ENCODE data around the gene CTIF.

The CTIF gene

DNA sequence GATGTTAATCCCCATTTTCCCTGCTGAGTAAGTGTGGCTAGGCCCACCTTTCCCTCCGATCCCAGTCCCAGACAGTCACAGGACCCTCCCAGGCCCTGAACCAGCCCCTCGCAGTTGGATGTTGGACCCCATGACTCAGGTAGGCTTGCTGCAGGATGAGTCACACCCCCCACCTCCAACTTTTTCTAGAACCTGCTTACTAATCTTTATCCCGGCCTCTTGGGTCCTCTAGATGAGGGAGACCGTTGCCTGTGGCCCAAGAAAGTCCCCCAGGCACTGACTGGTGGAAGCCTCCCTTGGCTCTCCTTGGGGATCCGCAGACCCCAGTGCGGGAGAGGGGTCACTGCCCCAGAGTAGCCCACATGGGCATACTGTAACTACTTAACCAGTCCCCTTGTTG is 313.5 kb downstream of the CTIF start:
- TF ChIP-seq, protein P1, sequence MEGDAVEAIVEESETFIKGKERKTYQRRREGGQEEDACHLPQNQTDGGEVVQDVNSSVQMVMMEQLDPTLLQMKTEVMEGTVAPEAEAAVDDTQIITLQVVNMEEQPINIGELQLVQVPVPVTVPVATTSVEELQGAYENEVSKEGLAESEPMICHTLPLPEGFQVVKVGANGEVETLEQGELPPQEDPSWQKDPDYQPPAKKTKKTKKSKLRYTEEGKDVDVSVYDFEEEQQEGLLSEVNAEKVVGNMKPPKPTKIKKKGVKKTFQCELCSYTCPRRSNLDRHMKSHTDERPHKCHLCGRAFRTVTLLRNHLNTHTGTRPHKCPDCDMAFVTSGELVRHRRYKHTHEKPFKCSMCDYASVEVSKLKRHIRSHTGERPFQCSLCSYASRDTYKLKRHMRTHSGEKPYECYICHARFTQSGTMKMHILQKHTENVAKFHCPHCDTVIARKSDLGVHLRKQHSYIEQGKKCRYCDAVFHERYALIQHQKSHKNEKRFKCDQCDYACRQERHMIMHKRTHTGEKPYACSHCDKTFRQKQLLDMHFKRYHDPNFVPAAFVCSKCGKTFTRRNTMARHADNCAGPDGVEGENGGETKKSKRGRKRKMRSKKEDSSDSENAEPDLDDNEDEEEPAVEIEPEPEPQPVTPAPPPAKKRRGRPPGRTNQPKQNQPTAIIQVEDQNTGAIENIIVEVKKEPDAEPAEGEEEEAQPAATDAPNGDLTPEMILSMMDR (IDR thresholded peaks at IDR 0.05; ENCODE audit: insufficient read depth, missing control alignments), result no peak
- DNase-seq (ENCODE audit: insufficient read length, low spot score) (no peak), FAIRE-seq (no peak)

DNA sequence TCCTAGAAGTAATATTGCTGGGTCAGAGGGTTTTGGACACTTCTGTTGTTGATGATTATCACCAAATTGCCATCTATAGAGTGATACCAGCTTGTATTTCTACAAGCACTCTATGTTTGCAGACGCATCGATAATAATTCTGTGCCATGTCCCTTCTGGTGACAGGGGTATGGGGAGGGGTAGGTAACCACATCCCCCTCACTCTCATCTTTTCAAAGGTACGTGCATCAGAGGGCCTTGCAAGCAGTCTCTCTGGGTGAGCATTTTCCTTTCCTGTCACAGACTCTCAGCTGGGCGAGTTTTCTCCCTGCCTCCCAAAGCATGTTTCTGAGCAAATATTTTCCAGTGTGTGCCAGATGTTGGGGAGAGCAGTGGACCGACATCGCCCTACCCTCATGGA is 314.0 kb downstream of the CTIF start:
- DNase-seq (ENCODE audit: insufficient read length, low spot score) (no peak), FAIRE-seq (peak; percentile 29)
- TF ChIP-seq, protein P1 (IDR thresholded peaks at IDR 0.05; ENCODE audit: insufficient read depth, missing control alignments), result no peak

DNA sequence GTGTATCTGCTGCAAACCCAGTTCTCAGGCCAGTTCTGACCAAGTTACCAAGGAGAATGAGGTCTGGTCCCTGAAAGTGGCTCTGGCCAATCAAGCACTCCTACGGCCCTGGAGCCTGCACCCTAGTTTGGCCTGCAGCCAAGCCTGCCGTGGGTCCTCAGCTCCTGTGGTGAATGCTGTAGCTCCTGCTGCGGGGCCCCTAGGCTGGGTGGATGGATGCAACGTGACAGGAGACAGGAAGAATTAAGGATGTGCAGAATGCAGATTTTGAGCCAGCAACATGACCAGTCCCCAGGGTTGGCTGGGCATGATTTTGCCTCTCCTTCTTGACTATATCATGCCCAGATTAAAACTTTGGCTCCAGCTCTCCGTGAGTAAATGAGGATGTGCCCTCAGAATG is 314.8 kb downstream of the CTIF start:
- FAIRE-seq, result no peak
- TF ChIP-seq, protein P1 (IDR thresholded peaks at IDR 0.05; ENCODE audit: insufficient read depth, missing control alignments), result no peak
- no peak for DNase-seq (ENCODE audit: insufficient read length, low spot score)

DNA sequence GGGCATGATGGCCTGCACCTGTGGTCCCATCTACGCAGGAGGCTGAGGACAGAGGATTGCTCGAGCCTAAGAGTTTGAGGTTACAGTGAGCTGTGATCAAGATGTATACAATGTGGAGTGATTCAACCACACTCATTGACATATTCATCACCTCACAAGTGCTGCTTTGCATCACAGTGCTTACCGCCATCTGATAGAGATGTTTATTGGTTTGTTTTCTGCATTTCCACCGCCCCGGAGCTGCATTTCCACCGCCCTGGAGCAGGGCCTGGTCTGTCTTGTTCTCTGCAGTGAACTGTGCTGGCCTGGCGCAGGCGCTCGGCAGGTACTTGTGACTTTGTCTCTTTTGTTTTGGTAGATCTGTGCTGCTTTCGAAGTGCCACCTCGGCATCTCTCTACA is 315.9 kb downstream of the CTIF start:
- no peak for DNase-seq (ENCODE audit: insufficient read length, low spot score)
- no peak for FAIRE-seq
- TF ChIP-seq, protein P1 (IDR thresholded peaks at IDR 0.05; ENCODE audit: insufficient read depth, missing control alignments), result no peak

DNA sequence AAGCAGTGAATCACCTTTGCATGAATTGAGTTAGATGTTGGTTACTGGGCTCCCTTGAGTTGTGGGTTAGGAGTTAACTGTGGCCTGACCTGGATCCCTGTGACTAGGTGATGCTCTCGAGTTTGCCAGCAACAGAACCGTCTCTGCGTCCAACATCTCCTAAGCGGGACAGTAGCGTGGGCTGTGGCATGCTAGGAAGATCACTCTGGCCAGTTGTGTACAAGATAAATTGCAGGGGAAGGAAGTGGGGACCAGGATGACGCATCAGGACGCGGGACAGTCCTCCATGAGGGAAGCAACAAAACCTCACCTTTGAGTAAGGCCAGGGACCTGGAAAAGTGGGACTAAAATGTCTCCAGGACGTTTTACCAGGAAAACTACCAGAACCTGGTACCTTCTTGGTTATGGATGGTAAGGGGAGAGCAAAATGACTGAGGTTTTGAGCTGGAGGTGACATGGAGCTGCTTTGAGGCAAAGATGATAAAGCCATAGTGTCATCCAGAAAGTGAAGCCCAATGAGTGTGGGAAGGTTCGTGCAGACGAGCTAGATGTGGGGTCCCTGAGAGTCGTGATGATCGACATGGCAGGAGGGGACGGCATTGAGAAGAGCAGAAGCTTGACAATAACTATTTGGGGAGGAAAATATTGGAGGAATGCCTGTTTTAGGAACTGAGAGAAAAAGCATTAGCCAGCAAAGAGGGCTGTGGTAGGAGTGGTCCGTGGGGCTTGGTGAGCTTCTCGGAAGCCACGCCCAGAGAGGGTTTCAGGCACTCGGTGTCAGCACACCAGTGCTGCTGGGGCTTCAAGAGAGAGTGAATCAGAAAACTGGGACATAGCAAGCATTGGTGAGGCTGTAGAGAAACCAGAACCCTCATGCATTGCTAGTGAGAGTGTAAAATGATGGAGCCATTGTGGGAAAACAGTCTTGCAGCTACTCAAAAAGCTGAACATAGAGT is 316.9 kb downstream of the CTIF start:
- FAIRE-seq, result no peak
- DNase-seq (ENCODE audit: insufficient read length, low spot score), result no peak
- TF ChIP-seq, protein P1 (IDR thresholded peaks at IDR 0.05; ENCODE audit: insufficient read depth, missing control alignments), result no peak

DNA sequence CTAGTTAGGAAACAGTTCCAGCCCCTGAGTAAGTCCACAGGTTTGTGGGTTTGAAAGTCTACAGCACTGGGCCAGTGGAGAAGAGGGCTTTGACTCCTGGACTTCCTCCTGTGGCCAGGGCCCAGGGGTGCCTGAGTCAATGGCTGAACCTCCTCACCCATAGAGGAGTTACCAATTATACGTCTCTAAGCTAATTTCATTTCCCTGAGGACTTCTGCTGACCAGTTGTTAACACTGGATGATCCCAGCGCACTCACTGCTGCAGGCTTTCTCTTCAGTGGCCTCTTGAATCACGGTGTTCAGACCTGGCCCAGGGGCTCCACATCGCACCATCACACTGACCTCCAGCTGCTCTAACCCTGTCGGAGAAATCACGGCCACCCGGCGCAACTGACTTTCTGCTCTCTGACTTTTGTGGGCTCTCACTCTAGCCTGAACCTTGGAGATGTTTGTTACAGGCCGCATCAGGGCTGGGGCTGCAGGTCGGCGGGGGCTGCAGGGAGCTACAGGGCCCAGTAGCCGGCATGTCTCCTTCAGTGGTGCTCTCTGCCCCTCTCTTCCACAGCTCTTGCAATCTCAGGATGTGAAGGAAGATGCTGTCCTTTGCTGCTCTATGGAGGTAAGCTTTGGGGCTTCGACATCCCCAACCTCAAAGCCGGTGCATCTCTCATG is 318.3 kb downstream of the CTIF start:
- TF ChIP-seq, protein P1 (IDR thresholded peaks at IDR 0.05; ENCODE audit: insufficient read depth, missing control alignments), result no peak
- no peak for FAIRE-seq
- DNase-seq (ENCODE audit: insufficient read length, low spot score), result no peak

DNA sequence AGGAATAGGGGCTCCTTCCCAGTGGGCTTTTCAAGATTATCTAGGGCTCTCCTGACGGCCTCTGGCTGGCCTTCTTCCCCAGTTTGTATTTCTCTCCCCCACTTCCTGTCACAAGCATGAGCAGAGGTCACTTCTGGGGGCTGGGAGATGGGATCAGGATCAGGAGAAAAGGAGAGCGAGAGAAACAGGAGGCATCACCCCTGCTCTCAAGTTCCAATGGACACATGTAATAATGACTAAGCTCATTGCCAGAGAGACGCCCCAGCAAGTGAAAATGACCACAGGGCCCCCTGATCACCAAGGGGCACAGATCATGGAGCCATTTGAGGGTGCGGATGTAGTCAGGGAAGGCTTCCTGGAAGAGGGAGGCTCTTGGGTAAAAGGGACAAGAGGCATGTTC is 319.8 kb downstream of the CTIF start:
- no peak for DNase-seq (ENCODE audit: insufficient read length, low spot score)
- TF ChIP-seq, protein P1 (IDR thresholded peaks at IDR 0.05; ENCODE audit: insufficient read depth, missing control alignments), result no peak
- no peak for FAIRE-seq
